ENCODE measurements around the gene SAFB2.

- no peak for TF ChIP-seq CTCF (IDR thresholded peaks at IDR 0.05 in 4 of 5, conservative IDR thresholded peaks at IDR 0.05 in 1 of 5)
- no peak for TF ChIP-seq POLR2A (IDR thresholded peaks at IDR 0.05)
These were observed 4.0 kb downstream of the SAFB2 start for GRCh38 chr19:5618591-5618990.
